GM12878 (cell line): Measurements from ENCODE around the gene MRPL42. TPM values are rescaled to one million over a fixed set of nuclear protein-coding genes. Genes with fewer than 3 reads are reported as not detected.

Experiments
- CBFB ChIP-seq: IDR thresholded peaks from 2 replicates; pipeline ENCODE4 v1.6.1; 2016; ENCODE audit warnings: antibody characterized with exemption, low read depth
- CHD4 ChIP-seq: fragments of 200-600 bp; sonication (generic); IDR thresholded peaks from 2 replicates; pipeline ENCODE4 v1.6.1; 2016; ENCODE audit warnings: mild to moderate bottlenecking
- EED ChIP-seq: sonication (generic); IDR thresholded peaks from 2 replicates; pipeline ENCODE4 v1.6.1; 2016; ENCODE audit warnings: antibody characterized with exemption, low read depth
- ETV6 ChIP-seq, 2 experiments: fragments of 450-650 bp in 1 of 2; IDR thresholded peaks in 1 of 2; conservative IDR thresholded peaks in 1 of 2; 2 replicates each; pipeline ENCODE4 v1.6.1; 2014; ENCODE audit warnings: antibody characterized with exemption in 1 of 2, borderline replicate concordance in 1 of 2, low read depth in 1 of 2, mild to moderate bottlenecking in 1 of 2, moderate library complexity in 1 of 2
- GABPA ChIP-seq: IDR thresholded peaks from 2 replicates; pipeline ENCODE4 v1.6.1; 2014; ENCODE audit warnings: antibody characterized with exemption, low read depth, mild to moderate bottlenecking, inconsistent platforms
- KDM1A ChIP-seq: fragments of 200-600 bp; sonication (generic); IDR thresholded peaks from 2 replicates; pipeline ENCODE4 v1.6.1; 2016; ENCODE audit warnings: borderline replicate concordance
- MTA2 ChIP-seq: fragments of 450-650 bp; IDR thresholded peaks from 2 replicates; pipeline ENCODE4 v1.6.1; 2016; ENCODE audit warnings: low read depth, mild to moderate bottlenecking, moderate library complexity
- NKRF ChIP-seq: fragments of 450-650 bp; conservative IDR thresholded peaks from 2 replicates; pipeline ENCODE4 v1.6.1; 2017; ENCODE audit warnings: mild to moderate bottlenecking, moderate library complexity
- NR2F1 ChIP-seq: fragments of 450-650 bp; conservative IDR thresholded peaks from 2 replicates; pipeline ENCODE4 v1.6.1; 2017; ENCODE audit warnings: mild to moderate bottlenecking
- PAX8 ChIP-seq: fragments of 450-650 bp; IDR thresholded peaks from 2 replicates; pipeline ENCODE4 v1.6.1; 2017; ENCODE audit warnings: mild to moderate bottlenecking, moderate library complexity
- PKNOX1 ChIP-seq: fragments of 450-650 bp; IDR thresholded peaks from 2 replicates; pipeline ENCODE4 v1.6.1; 2016; ENCODE audit warnings: mild to moderate bottlenecking
- PML ChIP-seq: IDR thresholded peaks from 2 replicates; pipeline ENCODE4 v1.6.1; 2012; ENCODE audit warnings: low read length, inconsistent platforms
- POU2F2 ChIP-seq: IDR thresholded peaks from 3 replicates; pipeline ENCODE4 v1.6.1; 2011; ENCODE audit warnings: low read depth, mild to moderate bottlenecking, low read length, borderline replicate concordance
- STAT3 ChIP-seq: IDR thresholded peaks from 2 replicates; pipeline ENCODE4 v1.6.1; 2011; ENCODE audit warnings: low read depth, low read length, improper control_type of control experiment
- TCF3 ChIP-seq: IDR thresholded peaks from 2 replicates; pipeline ENCODE4 v1.6.1; 2012; ENCODE audit warnings: low read depth, mild to moderate bottlenecking, low read length, borderline replicate concordance; ENCODE audit not compliant: insufficient read depth
- ZBTB40 ChIP-seq: fragments of 450-650 bp; IDR thresholded peaks from 2 replicates; pipeline ENCODE4 v1.6.1; 2016; ENCODE audit warnings: mild to moderate bottlenecking, moderate library complexity, borderline replicate concordance
- polyA plus RNA-seq, 11 experiments: library from polyadenylated mRNA; depleted of rRNA in 4 of 11; unstranded in 6 of 11; stranded (reverse) in 5 of 11; fragments of >200 nt; fragmentation: Nextera tagmentation in 4 of 11; fragmentation: Illumina TruSeq in 1 of 11; extraction: Ambion mirVana in 4 of 11; extraction: Trizol in 1 of 11; gene quantifications; 1 replicate in 1 of 11; 2 replicates in 10 of 11; pipeline versions ENCODE4 v1.2.1 to v1.2.3, GENCODE V29; 2011 to 2016; ENCODE audit warnings: inconsistent platforms in 2 of 11, missing spikeins in 2 of 11, low read depth in 1 of 11
- total RNA-seq, 4 experiments: library from RNA; depleted of rRNA in 3 of 4; stranded (reverse); fragments of >200 nt in 3 of 4; fragmentation: Illumina TruSeq in 1 of 4; extraction: Trizol in 1 of 4; gene quantifications; 2 replicates each; pipeline versions ENCODE4 v1.2.1 to v1.2.3, GENCODE V29; 2013 to 2021
- TF ChIP-seq, protein P1 (sequence below): fragments of 450-650 bp; IDR thresholded peaks from 2 replicates; pipeline ENCODE4 v1.6.1; 2017; ENCODE audit warnings: mild to moderate bottlenecking, moderate library complexity

MRPL42 gene
- total and polyA plus RNA-seq, 10 of the 15 experiments (the other 5 are each of a cell fraction or from before 2014, with no cell fraction given): 65.1 to 427 (median 126) TPM

DNA sequence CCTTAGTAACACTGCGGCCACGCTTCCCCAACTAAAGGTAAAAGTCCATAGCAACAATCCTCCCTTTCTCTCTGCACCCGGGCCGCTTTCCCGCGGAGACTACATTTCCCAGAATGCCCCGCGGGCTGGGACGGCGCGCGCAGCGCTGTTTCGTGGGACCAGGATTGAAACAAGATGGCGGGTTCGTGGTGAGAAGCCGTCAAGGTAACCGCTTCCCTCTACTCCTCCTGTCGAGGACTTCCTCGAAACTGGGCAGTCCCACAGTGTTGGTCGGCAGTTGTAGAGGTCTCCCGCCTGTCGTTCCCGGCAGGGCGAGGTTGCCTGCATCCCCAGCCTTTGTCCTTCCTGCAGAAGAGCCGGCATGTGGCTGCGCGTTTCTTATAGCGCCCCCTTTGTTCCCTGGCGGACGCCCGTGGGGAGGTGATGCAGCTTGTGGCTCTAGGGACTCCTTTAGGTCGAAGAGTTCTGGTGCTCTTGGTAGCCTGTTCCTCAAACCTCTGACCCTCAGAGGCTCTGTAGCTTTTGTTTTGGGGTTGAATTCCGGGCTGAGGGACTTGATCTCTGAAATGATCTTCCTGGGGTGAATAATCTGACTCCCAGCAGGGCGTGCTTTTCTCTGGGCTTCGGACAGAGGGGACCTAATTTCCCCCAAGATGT, at the start of gene MRPL42 (continued):
- TF ChIP-seq ZBTB40 (peak; percentile 48; the same call in 1 of the 2 replicates), PAX8 (no peak), CBFB (peak; percentile 85; the same call in 1 of the 2 replicates), ETV6 (conservative IDR thresholded peaks at IDR 0.05 in 1 of 2, IDR thresholded peaks at IDR 0.05 in 1 of 2; ENCODE audit: borderline replicate concordance in 1 of 2, low read depth in 1 of 2) (no peak), POU2F2 (peak; percentile 70; the same call in 2 of the 3 replicates), STAT3 (no peak), NKRF (peak; percentile 88), TCF3 (no peak), PML (peak; percentile 94), PKNOX1 (no peak), CHD4 (no peak), GABPA (no peak), NR2F1 (peak; percentile 76), EED (peak; percentile 39), MTA2 (peak; percentile 63; the same call in 1 of the 2 replicates), KDM1A (no peak)
- TF ChIP-seq, protein P1, sequence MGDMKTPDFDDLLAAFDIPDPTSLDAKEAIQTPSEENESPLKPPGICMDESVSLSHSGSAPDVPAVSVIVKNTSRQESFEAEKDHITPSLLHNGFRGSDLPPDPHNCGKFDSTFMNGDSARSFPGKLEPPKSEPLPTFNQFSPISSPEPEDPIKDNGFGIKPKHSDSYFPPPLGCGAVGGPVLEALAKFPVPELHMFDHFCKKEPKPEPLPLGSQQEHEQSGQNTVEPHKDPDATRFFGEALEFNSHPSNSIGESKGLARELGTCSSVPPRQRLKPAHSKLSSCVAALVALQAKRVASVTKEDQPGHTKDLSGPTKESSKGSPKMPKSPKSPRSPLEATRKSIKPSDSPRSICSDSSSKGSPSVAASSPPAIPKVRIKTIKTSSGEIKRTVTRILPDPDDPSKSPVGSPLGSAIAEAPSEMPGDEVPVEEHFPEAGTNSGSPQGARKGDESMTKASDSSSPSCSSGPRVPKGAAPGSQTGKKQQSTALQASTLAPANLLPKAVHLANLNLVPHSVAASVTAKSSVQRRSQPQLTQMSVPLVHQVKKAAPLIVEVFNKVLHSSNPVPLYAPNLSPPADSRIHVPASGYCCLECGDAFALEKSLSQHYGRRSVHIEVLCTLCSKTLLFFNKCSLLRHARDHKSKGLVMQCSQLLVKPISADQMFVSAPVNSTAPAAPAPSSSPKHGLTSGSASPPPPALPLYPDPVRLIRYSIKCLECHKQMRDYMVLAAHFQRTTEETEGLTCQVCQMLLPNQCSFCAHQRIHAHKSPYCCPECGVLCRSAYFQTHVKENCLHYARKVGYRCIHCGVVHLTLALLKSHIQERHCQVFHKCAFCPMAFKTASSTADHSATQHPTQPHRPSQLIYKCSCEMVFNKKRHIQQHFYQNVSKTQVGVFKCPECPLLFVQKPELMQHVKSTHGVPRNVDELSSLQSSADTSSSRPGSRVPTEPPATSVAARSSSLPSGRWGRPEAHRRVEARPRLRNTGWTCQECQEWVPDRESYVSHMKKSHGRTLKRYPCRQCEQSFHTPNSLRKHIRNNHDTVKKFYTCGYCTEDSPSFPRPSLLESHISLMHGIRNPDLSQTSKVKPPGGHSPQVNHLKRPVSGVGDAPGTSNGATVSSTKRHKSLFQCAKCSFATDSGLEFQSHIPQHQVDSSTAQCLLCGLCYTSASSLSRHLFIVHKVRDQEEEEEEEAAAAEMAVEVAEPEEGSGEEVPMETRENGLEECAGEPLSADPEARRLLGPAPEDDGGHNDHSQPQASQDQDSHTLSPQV: no peak
